Suprapubic skin (tissue), 4 donors: ENCODE data around the gene LRIT1. TPM values are rescaled to one million over a fixed set of nuclear protein-coding genes. Genes with fewer than 3 reads are reported as not detected.
"Not testable (repeated sequence)": the region's sequence is repeated elsewhere in the genome, so short reads cannot be mapped to it uniquely, and the experiment has no call there.

Experiments used
- DNase-seq, 2 donors: peaks; one replicate each; pipeline ENCODE4 v3.0.0-alpha.2; 2019; ENCODE audit warnings: low spot score in 2 of 2
- H3K27ac ChIP-seq: fragments of 200-600 bp; sonication (generic); one replicate; pipeline ENCODE4 v1.5.1; 2019
- H3K27me3 ChIP-seq: fragments of 200-600 bp; sonication (generic); one replicate; pipeline ENCODE4 v1.5.1; 2019
- H3K36me3 ChIP-seq: fragments of 200-600 bp; sonication (generic); one replicate; pipeline ENCODE4 v1.5.1; 2019
- H3K4me1 ChIP-seq: fragments of 200-600 bp; sonication (generic); one replicate; pipeline ENCODE4 v1.5.1; 2019
- H3K4me3 ChIP-seq: fragments of 200-600 bp; sonication (generic); one replicate; pipeline ENCODE4 v1.5.1; 2019; ENCODE audit warnings: mild to moderate bottlenecking
- H3K9me3 ChIP-seq: fragments of 200-600 bp; sonication (generic); one replicate; pipeline ENCODE4 v1.5.1; 2019
- CTCF ChIP-seq, 2 donors: fragments of 200-600 bp in 1 of 2; fragments of 450-650 bp in 1 of 2; sonication (generic) in 1 of 2; IDR thresholded peaks; one replicate each; pipeline ENCODE4 v1.5.1; 2016 to 2019; ENCODE audit warnings: antibody characterized with exemption in 2 of 2, mild to moderate bottlenecking in 1 of 2, moderate library complexity in 1 of 2
- EP300 ChIP-seq: sonication (generic); formaldehyde crosslinking; IDR thresholded peaks from one replicate; pipeline ENCODE4 v1.6.1; 2017; ENCODE audit warnings: antibody characterized with exemption
- POLR2A ChIP-seq, 2 donors: fragments of 450-650 bp; IDR thresholded peaks; one replicate each; pipeline ENCODE4 v1.6.1; 2017; ENCODE audit warnings: antibody characterized with exemption in 2 of 2, mild to moderate bottlenecking in 2 of 2, moderate library complexity in 2 of 2
- POLR2AphosphoS5 ChIP-seq, 3 donors: sonication (generic); formaldehyde crosslinking; IDR thresholded peaks; one replicate each; pipeline ENCODE4 v1.6.1; 2017; ENCODE audit warnings: antibody characterized with exemption in 3 of 3
- WGBS: methylation state at CpG from one replicate; pipeline ENCODE4 v1.1.5; 2018; 5-methylcytosine and 5-hydroxymethylcytosine counted together
- total RNA-seq, 4 donors: library from RNA; depleted of rRNA; stranded (reverse); fragments of >200 nt; gene quantifications; one replicate each; pipeline ENCODE4 v1.1.0, GENCODE V29; 2016

LRIT1 gene
- total RNA-seq, 4 donors from 2014 or later = not detected

GRCh38 chr10:84286695-84287094, 45.3 kb upstream of the LRIT1 start:
- Histone ChIP-seq H3K4me3 (no peak overlapping the region), H3K36me3 (no peaks in the 10 kb centered on the region), H3K27ac (no peak overlapping the region), H3K27me3 (no peaks in the 10 kb centered on the region), H3K4me1 (no peaks in the 10 kb centered on the region), H3K9me3 (no peaks in the 10 kb centered on the region)
- TF ChIP-seq POLR2A (IDR thresholded peaks at IDR 0.05) = no peak
- no peak for TF ChIP-seq EP300
- TF ChIP-seq POLR2AphosphoS5 (IDR thresholded peaks at IDR 0.05) = no peak
- no peak for TF ChIP-seq CTCF (IDR thresholded peaks at IDR 0.05)
- no peak for DNase-seq

- WGBS = 77% methylated on average over 31 of the region's 31 CpGs
- H3K27me3 ChIP-seq = peaks cover 11% of the 10 kb centered on the region
Observed at GRCh38 chr10:84279876-84280475, 38.6 kb upstream of the LRIT1 start.

DNA sequence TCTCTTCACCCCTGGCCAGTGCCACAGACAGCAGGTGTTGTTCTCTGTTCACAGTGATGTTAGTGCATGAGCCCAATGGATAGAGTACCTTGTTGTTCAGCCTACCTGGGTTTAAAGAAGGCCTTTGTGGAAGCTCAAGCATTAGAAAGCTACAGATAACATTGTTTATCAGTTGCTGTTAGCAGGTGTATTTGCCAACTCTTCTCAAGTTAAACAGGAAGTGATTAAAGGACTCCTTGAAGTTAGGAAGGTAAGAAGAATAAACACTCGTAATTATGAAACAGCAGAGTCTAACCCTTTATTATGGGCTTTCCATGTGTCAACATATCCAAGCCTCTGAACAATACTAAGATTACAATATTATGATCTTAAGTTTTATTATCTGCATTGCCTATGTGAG, 29.4 kb upstream of the LRIT1 start:
- Histone ChIP-seq H3K27me3 (peaks cover 8% of the 10 kb centered on the region), H3K4me1 (no peaks in the 10 kb centered on the region), H3K36me3 (no peaks in the 10 kb centered on the region), H3K9me3 (no peaks in the 10 kb centered on the region), H3K4me3 (no peak overlapping the region), H3K27ac (no peak overlapping the region)
- no peak for DNase-seq
- TF ChIP-seq CTCF (IDR thresholded peaks at IDR 0.05) (no peak), EP300 (no peak), POLR2AphosphoS5 (IDR thresholded peaks at IDR 0.05) (no peak), POLR2A (IDR thresholded peaks at IDR 0.05) (no peak)
- WGBS = 64% methylated on average over 1 of the region's 1 CpG

More at GRCh38 chr10:84279876-84280475, 38.6 kb upstream of the LRIT1 start:
- not testable (repeated sequence) for DNase-seq, H3K27ac ChIP-seq, H3K4me3 ChIP-seq, H3K9me3 ChIP-seq, H3K36me3 ChIP-seq, H3K4me1 ChIP-seq

GRCh38 chr10:84269773-84270172, 28.4 kb upstream of the LRIT1 start:
- no peak for TF ChIP-seq POLR2AphosphoS5 (IDR thresholded peaks at IDR 0.05)
- TF ChIP-seq EP300 = no peak
- no peak for TF ChIP-seq CTCF (IDR thresholded peaks at IDR 0.05)
- no peak for TF ChIP-seq POLR2A (IDR thresholded peaks at IDR 0.05)
- Histone ChIP-seq H3K27me3 (peaks cover 5% of the 10 kb centered on the region), H3K4me1 (no peaks in the 10 kb centered on the region), H3K9me3 (no peaks in the 10 kb centered on the region), H3K36me3 (no peaks in the 10 kb centered on the region), H3K4me3 (no peak overlapping the region), H3K27ac (no peak overlapping the region)
- no peak for DNase-seq
- WGBS = 67% methylated on average over 2 of the region's 2 CpGs

DNA sequence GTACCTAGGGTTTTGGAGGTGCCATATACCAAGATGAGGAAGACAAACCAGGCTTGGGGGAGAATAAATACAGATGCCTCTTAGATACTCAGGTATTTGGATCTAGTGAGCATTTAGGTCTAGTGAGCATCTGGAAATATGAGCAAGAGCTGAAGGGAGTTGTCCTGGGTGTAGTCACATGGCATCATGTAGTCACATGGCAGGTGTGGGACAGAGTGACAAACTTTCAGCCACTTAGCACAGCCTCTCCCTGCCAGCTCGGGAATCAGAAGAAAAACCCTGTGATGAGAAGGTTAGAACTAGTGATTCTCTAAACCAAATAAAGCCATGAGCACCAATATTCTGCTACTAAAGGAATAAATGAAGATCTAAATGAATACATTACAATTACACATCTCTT, 27.8 kb upstream of the LRIT1 start:
- Histone ChIP-seq H3K4me3 (no peak overlapping the region), H3K9me3 (no peaks in the 10 kb centered on the region), H3K27me3 (peaks cover 5% of the 10 kb centered on the region), H3K4me1 (no peaks in the 10 kb centered on the region), H3K27ac (no peak overlapping the region), H3K36me3 (no peaks in the 10 kb centered on the region)
- 79% methylated on average over 1 of the region's 1 CpG for WGBS
- no peak for DNase-seq
- TF ChIP-seq EP300 (no peak), CTCF (IDR thresholded peaks at IDR 0.05) (no peak), POLR2A (IDR thresholded peaks at IDR 0.05) (no peak), POLR2AphosphoS5 (IDR thresholded peaks at IDR 0.05) (no peak)
